HepG2 (cell line): ENCODE measurements around the gene LGALS3. TPM values are rescaled to one million over a fixed set of nuclear protein-coding genes. Genes with fewer than 3 reads are reported as not detected.

Source experiments
- CREB1 ChIP-seq, 2 experiments: fragments of 450-650 bp in 1 of 2; IDR thresholded peaks; 2 replicates each; pipeline ENCODE4 v1.6.1; 2016 to 2017; ENCODE audit warnings: control low read depth in 1 of 2, mild to moderate bottlenecking in 1 of 2, missing compliant biosample characterization in 1 of 2, missing genetic modification characterization in 1 of 2
- DDIT3 ChIP-seq: sonication (generic); formaldehyde crosslinking; IDR thresholded peaks from 2 replicates; pipeline ENCODE4 v1.4.0; 2020; ENCODE audit warnings: mild to moderate bottlenecking, missing genetic modification reagents
- HIVEP1 ChIP-seq: sonication (generic); formaldehyde crosslinking; IDR thresholded peaks from 2 replicates; pipeline ENCODE4 v1.4.0; 2020; ENCODE audit warnings: mild to moderate bottlenecking, missing genetic modification reagents
- IRF2 ChIP-seq: IDR thresholded peaks from 2 replicates; pipeline ENCODE4 v1.6.1; 2018; ENCODE audit warnings: missing genetic modification reagents, missing compliant biosample characterization
- MED13 ChIP-seq: sonication (generic); formaldehyde crosslinking; IDR thresholded peaks from 2 replicates; pipeline ENCODE4 v1.5.0; 2020; ENCODE audit warnings: missing genetic modification reagents
- MTA1 ChIP-seq: sonication (generic); formaldehyde crosslinking; IDR thresholded peaks from 2 replicates; pipeline ENCODE4 v1.4.0; 2020; ENCODE audit warnings: missing genetic modification reagents, mild to moderate bottlenecking, borderline replicate concordance
- NONO ChIP-seq, 2 experiments: fragments of 450-650 bp in 1 of 2; sonication (generic) in 1 of 2; formaldehyde crosslinking in 1 of 2; IDR thresholded peaks in 1 of 2; conservative IDR thresholded peaks in 1 of 2; 2 replicates each; pipeline versions ENCODE4 v1.6.1 to v1.8.0; 2017 to 2022; ENCODE audit warnings: mild to moderate bottlenecking in 1 of 2, missing genetic modification reagents in 1 of 2, moderate library complexity in 1 of 2
- POLR2G ChIP-seq: fragments of 200-400 bp; formaldehyde crosslinking; IDR thresholded peaks from 2 replicates; pipeline ENCODE4 v1.6.1; 2018; ENCODE audit warnings: mild to moderate bottlenecking, low read depth, low read length, moderate library complexity
- RAD21 ChIP-seq: fragments of 450-650 bp; formaldehyde crosslinking; IDR thresholded peaks from 2 replicates; pipeline ENCODE4 v1.5.0; 2020; ENCODE audit warnings: mild to moderate bottlenecking
- SSRP1 ChIP-seq: IDR thresholded peaks from 2 replicates; pipeline ENCODE4 v1.6.1; 2016; ENCODE audit warnings: control low read depth
- STAT5B ChIP-seq: sonication (generic); formaldehyde crosslinking; IDR thresholded peaks from 2 replicates; pipeline ENCODE4 v1.4.0; 2020; ENCODE audit warnings: missing genetic modification reagents
- TEF ChIP-seq: sonication (generic); formaldehyde crosslinking; IDR thresholded peaks from 2 replicates; pipeline ENCODE4 v1.5.0; 2020; ENCODE audit warnings: missing genetic modification reagents
- THAP11 ChIP-seq: IDR thresholded peaks from 2 replicates; pipeline ENCODE4 v1.6.1; 2016; ENCODE audit warnings: missing biosample characterization, missing genetic modification reagents
- TMF1 ChIP-seq: sonication (generic); formaldehyde crosslinking; IDR thresholded peaks from 2 replicates; pipeline ENCODE4 v1.8.1; 2022; ENCODE audit warnings: low read depth, missing genetic modification reagents
- ZEB1 ChIP-seq: IDR thresholded peaks from 2 replicates; pipeline ENCODE4 v1.6.1; 2012; ENCODE audit warnings: mild to moderate bottlenecking, low read depth, inconsistent platforms; ENCODE audit not compliant: insufficient replicate concordance
- ZFAT ChIP-seq: sonication (generic); formaldehyde crosslinking; conservative IDR thresholded peaks from 2 replicates; pipeline ENCODE4 v1.8.1; 2023; ENCODE audit warnings: missing genetic modification reagents, inconsistent platforms
- ZNF747 ChIP-seq: sonication (generic); formaldehyde crosslinking; IDR thresholded peaks from 2 replicates; pipeline ENCODE4 v1.8.1; 2023; ENCODE audit warnings: missing genetic modification reagents, mild to moderate bottlenecking, borderline replicate concordance
- ZSCAN29 ChIP-seq: sonication (generic); formaldehyde crosslinking; conservative IDR thresholded peaks from 2 replicates; pipeline ENCODE4 v1.4.0; 2020; ENCODE audit warnings: mild to moderate bottlenecking, missing genetic modification reagents
- polyA plus RNA-seq, 8 experiments: library from polyadenylated mRNA; depleted of rRNA in 3 of 8; stranded (reverse) in 7 of 8; unstranded in 1 of 8; fragments of >200 nt; fragmentation: Illumina TruSeq in 4 of 8; extraction: Trizol in 4 of 8; gene quantifications; 2 replicates each; pipeline versions ENCODE4 v1.2.1 to v1.2.3, GENCODE V29; 2011 to 2016; ENCODE audit warnings: low read depth in 4 of 8, missing spikeins in 1 of 8, mixed read lengths in 1 of 8; ENCODE audit not compliant: insufficient read depth in 1 of 8
- total RNA-seq, 5 experiments: library from RNA; depleted of rRNA; stranded (reverse); fragments of >200 nt; fragmentation: Illumina TruSeq; extraction: Trizol; gene quantifications; 2 replicates each; pipeline ENCODE4 v1.2.3, GENCODE V29; 2016; ENCODE audit warnings: low read depth in 1 of 5
- TF ChIP-seq, protein P1 (sequence below): sonication (generic); formaldehyde crosslinking; IDR thresholded peaks from 2 replicates; pipeline ENCODE4 v1.9.0; 2021; ENCODE audit warnings: missing genetic modification reagents, borderline replicate concordance
- TF ChIP-seq, protein P2 (sequence below): sonication (generic); formaldehyde crosslinking; IDR thresholded peaks from 2 replicates; pipeline ENCODE4 v1.5.0; 2020; ENCODE audit warnings: mild to moderate bottlenecking, missing genetic modification reagents, borderline replicate concordance
- TF ChIP-seq, protein P3 (sequence below): fragments of 450-650 bp; IDR thresholded peaks from 2 replicates; pipeline ENCODE4 v1.6.1; 2017

LGALS3 gene
- total and polyA plus RNA-seq, 2 of the 13 experiments (the other 11 are each of a cell fraction or from before 2014, with no cell fraction given): 5.0 to 97.4 TPM

GRCh38 chr14:55191203-55192053, 62.4 kb downstream of the LGALS3 start, which contains the start of gene DLGAP5 (continued):
- TF ChIP-seq, protein P1, sequence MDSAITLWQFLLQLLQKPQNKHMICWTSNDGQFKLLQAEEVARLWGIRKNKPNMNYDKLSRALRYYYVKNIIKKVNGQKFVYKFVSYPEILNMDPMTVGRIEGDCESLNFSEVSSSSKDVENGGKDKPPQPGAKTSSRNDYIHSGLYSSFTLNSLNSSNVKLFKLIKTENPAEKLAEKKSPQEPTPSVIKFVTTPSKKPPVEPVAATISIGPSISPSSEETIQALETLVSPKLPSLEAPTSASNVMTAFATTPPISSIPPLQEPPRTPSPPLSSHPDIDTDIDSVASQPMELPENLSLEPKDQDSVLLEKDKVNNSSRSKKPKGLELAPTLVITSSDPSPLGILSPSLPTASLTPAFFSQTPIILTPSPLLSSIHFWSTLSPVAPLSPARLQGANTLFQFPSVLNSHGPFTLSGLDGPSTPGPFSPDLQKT (CRISPR knock-in tag): no peak
- TF ChIP-seq STAT5B (CRISPR knock-in tag) (no peak), CREB1 (IDR thresholded peaks at IDR 0.05) (peak; percentile 73), CREB1 (CRISPR knock-in tag; IDR thresholded peaks at IDR 0.05) (peak; percentile 91), TMF1 (CRISPR knock-in tag) (peak; percentile 68; the same call in 1 of the 2 replicates), RAD21 (no peak), ZNF747 (0 out of 2 replicates have a peak, but pooled peaks have one; percentile 33), ZSCAN29 (CRISPR knock-in tag) (no peak), IRF2 (CRISPR knock-in tag) (no peak), MTA1 (CRISPR knock-in tag) (no peak), POLR2G (peak; percentile 73), MED13 (CRISPR knock-in tag) (no peak), ZEB1 (no peak), TEF (CRISPR knock-in tag) (no peak), ZFAT (CRISPR knock-in tag) (no peak), NONO (IDR thresholded peaks at IDR 0.05) (no peak), NONO (CRISPR knock-in tag; conservative IDR thresholded peaks at IDR 0.05) (peak; percentile 60; the same call in 1 of the 2 replicates), HIVEP1 (CRISPR knock-in tag) (0 out of 2 replicates have a peak, but pooled peaks have one; percentile 33), DDIT3 (CRISPR knock-in tag) (no peak), SSRP1 (CRISPR knock-in tag) (no peak), THAP11 (peak; percentile 59)
- TF ChIP-seq, protein P2, sequence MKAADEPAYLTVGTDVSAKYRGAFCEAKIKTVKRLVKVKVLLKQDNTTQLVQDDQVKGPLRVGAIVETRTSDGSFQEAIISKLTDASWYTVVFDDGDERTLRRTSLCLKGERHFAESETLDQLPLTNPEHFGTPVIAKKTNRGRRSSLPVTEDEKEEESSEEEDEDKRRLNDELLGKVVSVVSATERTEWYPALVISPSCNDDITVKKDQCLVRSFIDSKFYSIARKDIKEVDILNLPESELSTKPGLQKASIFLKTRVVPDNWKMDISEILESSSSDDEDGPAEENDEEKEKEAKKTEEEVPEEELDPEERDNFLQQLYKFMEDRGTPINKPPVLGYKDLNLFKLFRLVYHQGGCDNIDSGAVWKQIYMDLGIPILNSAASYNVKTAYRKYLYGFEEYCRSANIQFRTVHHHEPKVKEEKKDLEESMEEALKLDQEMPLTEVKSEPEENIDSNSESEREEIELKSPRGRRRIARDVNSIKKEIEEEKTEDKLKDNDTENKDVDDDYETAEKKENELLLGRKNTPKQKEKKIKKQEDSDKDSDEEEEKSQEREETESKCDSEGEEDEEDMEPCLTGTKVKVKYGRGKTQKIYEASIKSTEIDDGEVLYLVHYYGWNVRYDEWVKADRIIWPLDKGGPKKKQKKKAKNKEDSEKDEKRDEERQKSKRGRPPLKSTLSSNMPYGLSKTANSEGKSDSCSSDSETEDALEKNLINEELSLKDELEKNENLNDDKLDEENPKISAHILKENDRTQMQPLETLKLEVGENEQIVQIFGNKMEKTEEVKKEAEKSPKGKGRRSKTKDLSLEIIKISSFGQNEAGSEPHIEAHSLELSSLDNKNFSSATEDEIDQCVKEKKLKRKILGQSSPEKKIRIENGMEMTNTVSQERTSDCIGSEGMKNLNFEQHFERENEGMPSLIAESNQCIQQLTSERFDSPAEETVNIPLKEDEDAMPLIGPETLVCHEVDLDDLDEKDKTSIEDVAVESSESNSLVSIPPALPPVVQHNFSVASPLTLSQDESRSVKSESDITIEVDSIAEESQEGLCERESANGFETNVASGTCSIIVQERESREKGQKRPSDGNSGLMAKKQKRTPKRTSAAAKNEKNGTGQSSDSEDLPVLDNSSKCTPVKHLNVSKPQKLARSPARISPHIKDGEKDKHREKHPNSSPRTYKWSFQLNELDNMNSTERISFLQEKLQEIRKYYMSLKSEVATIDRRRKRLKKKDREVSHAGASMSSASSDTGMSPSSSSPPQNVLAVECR (CRISPR knock-in tag): peak; percentile 100
- TF ChIP-seq, protein P3, sequence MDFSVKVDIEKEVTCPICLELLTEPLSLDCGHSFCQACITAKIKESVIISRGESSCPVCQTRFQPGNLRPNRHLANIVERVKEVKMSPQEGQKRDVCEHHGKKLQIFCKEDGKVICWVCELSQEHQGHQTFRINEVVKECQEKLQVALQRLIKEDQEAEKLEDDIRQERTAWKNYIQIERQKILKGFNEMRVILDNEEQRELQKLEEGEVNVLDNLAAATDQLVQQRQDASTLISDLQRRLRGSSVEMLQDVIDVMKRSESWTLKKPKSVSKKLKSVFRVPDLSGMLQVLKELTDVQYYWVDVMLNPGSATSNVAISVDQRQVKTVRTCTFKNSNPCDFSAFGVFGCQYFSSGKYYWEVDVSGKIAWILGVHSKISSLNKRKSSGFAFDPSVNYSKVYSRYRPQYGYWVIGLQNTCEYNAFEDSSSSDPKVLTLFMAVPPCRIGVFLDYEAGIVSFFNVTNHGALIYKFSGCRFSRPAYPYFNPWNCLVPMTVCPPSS: no peak
